Bronchial epithelial cell (primary cell): ENCODE results near the gene HOXD3. TPM values are rescaled to one million over a fixed set of nuclear protein-coding genes. Genes with fewer than 3 reads are reported as not detected.

Source experiments
- DNase-seq: peaks from one replicate; pipeline ENCODE4 v3.0.0-alpha.2; 2010; ENCODE audit warnings: low read depth
- FAIRE-seq: peaks from 2 replicates; lab custom pipeline; 2011; peaks lifted over from hg19 to GRCh38; lab: Jason Lieb, UNC
- H3K27me3 ChIP-seq: 2 replicates; pipeline ENCODE4 v1.5.1; 2011; ENCODE audit warnings: low read length; ENCODE audit not compliant: control insufficient read depth, insufficient read depth
- H3K36me3 ChIP-seq: 2 replicates; pipeline ENCODE4 v1.5.1; 2011; ENCODE audit warnings: low read length; ENCODE audit not compliant: control insufficient read depth, insufficient read depth
- H3K4me3 ChIP-seq: 2 replicates; pipeline ENCODE4 v1.5.1; 2011; ENCODE audit warnings: mild to moderate bottlenecking, low read depth, low read length, control low read depth
- total RNA-seq: library from RNA; depleted of rRNA; stranded (reverse); fragments of >200 nt; gene quantifications from 2 replicates; pipeline ENCODE4 v1.2.1, GENCODE V29; 2014
- TF ChIP-seq, protein P1 (sequence below): IDR thresholded peaks from 2 replicates; pipeline ENCODE4 v1.5.1; 2011; ENCODE audit warnings: mild to moderate bottlenecking, moderate library complexity, low read length, control low read depth, inconsistent platforms; ENCODE audit not compliant: insufficient read depth, severe bottlenecking

Gene HOXD3
- total RNA-seq, 1 donor from 2014 or later = not detected

DNA sequence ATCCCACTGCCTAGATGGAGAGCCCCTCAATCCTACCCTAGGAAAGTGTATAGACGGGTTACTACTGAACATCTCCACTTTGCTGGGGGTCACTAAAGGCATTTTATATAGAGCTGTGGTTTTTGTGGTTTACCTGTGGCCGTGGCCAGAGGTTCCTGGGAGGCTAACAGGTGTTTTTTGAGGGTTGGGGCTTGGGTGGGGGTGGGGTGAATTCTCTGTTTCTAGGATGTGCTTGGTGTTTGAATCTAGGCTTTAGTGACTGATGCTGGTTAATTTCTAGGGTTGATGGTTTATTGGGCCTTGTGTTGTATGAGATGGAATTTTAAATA lies 19.9 kb upstream of the HOXD3 start:
- Histone ChIP-seq H3K4me3 (no peak overlapping the region), H3K27me3 (peaks cover 60% of the 10 kb centered on the region), H3K36me3 (no peaks in the 10 kb centered on the region)
- TF ChIP-seq, protein P1, sequence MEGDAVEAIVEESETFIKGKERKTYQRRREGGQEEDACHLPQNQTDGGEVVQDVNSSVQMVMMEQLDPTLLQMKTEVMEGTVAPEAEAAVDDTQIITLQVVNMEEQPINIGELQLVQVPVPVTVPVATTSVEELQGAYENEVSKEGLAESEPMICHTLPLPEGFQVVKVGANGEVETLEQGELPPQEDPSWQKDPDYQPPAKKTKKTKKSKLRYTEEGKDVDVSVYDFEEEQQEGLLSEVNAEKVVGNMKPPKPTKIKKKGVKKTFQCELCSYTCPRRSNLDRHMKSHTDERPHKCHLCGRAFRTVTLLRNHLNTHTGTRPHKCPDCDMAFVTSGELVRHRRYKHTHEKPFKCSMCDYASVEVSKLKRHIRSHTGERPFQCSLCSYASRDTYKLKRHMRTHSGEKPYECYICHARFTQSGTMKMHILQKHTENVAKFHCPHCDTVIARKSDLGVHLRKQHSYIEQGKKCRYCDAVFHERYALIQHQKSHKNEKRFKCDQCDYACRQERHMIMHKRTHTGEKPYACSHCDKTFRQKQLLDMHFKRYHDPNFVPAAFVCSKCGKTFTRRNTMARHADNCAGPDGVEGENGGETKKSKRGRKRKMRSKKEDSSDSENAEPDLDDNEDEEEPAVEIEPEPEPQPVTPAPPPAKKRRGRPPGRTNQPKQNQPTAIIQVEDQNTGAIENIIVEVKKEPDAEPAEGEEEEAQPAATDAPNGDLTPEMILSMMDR = no peak
- FAIRE-seq = no peak
- no peak for DNase-seq

DNA sequence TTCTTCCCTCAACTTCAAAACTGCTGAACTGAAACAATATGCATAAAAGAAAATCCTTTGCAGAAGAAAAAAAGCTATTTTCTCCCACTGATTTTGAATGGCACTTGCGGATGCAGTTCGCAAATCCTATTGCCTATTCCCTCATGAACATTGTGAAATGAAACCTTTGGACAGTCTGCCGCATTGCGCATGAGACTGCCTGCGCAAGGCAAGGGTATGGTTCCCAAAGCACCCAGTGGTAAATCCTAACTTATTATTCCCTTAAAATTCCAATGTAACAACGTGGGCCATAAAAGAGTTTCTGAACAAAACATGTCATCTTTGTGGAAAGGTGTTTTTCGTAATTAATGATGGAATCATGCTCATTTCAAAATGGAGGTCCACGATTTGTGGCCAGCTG lies 19.2 kb upstream of the HOXD3 start:
- TF ChIP-seq, protein P1 = no peak
- no peaks in the 10 kb centered on the region for H3K36me3 ChIP-seq
- no peak overlapping the region for H3K4me3 ChIP-seq
- peaks cover 57% of the 10 kb centered on the region for H3K27me3 ChIP-seq
- DNase-seq = no peak
- FAIRE-seq = no peak

DNA sequence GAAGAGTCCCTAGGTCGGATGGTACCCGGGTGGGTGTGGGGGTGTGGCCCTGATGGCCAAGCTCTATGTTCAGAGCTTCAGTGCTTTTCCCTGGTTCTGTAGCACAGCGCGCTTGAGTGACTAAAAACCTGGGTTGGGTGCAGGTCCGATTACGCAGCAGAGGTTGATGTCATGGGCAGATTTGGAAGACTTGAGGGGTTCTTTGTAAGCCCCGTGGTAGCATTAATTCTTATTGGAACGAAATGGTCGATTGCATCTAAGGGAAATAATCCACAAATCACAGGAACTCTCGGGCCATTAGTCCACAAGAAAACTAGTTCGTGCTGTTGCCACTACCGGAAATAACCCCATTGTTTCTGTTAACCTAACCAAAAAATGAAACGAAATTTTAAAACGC lies 18.6 kb upstream of the HOXD3 start:
- DNase-seq = no peak
- Histone ChIP-seq H3K4me3 (no peak overlapping the region), H3K27me3 (peaks cover 56% of the 10 kb centered on the region), H3K36me3 (no peaks in the 10 kb centered on the region)
- TF ChIP-seq, protein P1 = no peak
- no peak for FAIRE-seq

- DNase-seq (no peak), FAIRE-seq (no peak)
- TF ChIP-seq, protein P1 = no peak
- Histone ChIP-seq H3K27me3 (peaks cover 52% of the 10 kb centered on the region), H3K36me3 (no peaks in the 10 kb centered on the region), H3K4me3 (no peak overlapping the region)
These were observed 18.0 kb upstream of the HOXD3 start for GRCh38 chr2:176138923-176139660.

GRCh38 chr2:176139661-176140512 lies 17.2 kb upstream of the HOXD3 start:
- no peak for DNase-seq
- TF ChIP-seq, protein P1 = no peak
- H3K27me3 ChIP-seq = peaks cover 50% of the 10 kb centered on the region
- no peak for FAIRE-seq
- H3K36me3 ChIP-seq = no peaks in the 10 kb centered on the region
- no peak overlapping the region for H3K4me3 ChIP-seq
